GM18867 (cell line): ENCODE measurements around the gene TSEN15.
"Not testable (repeated sequence)": the region's sequence is repeated elsewhere in the genome, so short reads cannot be mapped to it uniquely, and the experiment has no call there.

Experiments used
- ATAC-seq: cut with Tn5 transposase; IDR thresholded peaks from one replicate; pipeline ENCODE4 v1.9.1; 2021; ENCODE audit warnings: mild to moderate bottlenecking, moderate library complexity; ENCODE audit not compliant: unreplicated experiment

Gene TSEN15

GRCh38 chr1:184031092-184031408 lies 20.5 kb upstream of the TSEN15 start:
- ATAC-seq: no peak

DNA sequence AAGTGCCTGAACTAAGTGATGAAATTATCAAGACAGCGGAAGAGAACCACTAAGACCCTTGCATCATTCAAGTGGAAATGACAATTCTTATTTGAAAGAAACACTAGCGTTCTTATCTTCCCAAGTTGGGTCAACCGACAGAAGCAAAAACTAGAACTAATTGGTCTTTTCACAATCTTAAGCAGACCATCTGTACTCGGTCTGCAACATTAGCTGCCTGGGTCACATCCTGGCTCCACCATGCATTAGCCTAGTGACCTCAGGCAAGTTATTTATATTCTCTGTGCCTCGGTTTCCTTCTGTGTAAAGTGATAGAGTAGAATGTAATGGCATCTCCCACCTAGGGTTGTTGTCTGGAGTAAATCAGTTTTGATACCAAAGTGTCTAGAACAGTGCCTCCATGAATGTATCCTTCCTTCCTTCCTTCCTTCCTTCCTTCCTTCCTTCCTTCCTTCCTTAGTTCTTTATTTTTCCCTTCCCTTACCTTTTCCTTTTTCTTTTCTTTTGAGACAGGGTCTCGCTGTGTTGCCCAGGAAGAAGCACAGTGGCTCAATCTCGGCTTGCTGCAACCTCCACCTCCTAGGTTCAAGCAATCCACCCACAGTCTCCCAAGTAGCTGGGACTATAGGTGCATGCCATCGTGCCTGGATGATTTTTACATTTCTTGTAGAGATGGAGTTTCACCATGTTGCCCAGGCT lies 20.0 kb upstream of the TSEN15 start:
- no peak for ATAC-seq

- no peak for ATAC-seq
Measured at GRCh38 chr1:184032306-184032929, 19.1 kb upstream of the TSEN15 start.

DNA sequence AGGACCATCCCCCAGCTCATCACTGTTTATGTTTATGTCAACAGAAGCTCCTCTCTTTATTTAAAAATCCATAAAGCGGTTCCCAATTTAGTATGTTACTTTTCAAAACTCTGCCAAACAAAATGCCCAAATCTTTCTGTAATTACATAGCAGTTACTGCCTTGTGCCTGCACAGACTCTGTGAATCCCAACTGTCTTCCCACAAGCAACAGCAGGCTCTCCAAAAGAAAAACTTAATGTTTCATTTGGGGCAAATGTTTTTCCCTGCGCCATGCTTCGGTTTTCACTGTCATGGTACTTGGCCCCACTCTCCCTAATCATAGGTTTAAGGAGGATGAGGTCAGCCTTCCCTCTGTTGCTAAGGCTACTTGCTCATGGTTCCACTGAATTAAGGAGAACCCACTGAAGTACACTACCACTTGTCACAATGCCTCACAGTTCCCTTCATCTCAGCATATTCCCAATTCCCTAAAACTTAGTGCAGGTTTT lies 18.6 kb upstream of the TSEN15 start:
- no peak for ATAC-seq

DNA sequence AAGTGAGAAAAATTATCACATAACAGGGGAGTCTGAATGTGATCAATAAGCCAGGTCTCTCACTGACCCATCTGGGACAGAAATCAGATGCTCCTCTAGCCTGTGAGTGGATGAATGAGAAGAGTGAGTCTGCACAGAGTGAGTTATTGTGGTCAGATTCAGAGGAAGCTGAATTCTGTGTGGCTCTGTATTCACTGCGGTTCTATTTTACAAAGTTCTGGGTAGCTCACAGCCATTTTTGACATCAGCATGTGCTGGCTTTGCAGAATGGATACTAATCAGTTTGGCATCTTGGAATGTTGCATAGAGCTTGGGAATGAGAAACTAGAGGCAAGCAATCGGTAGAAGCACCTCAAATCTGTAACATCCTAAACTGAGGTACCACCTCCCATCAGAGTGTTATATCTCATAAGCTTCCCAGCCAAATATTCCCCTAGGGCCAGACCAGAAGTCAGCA lies 17.8 kb upstream of the TSEN15 start:
- ATAC-seq: no peak

- ATAC-seq: no peak
Measured at GRCh38 chr1:184034761-184035379, 16.7 kb upstream of the TSEN15 start.

- no peak for ATAC-seq
Measured at GRCh38 chr1:184035719-184036516, 15.6 kb upstream of the TSEN15 start.

DNA sequence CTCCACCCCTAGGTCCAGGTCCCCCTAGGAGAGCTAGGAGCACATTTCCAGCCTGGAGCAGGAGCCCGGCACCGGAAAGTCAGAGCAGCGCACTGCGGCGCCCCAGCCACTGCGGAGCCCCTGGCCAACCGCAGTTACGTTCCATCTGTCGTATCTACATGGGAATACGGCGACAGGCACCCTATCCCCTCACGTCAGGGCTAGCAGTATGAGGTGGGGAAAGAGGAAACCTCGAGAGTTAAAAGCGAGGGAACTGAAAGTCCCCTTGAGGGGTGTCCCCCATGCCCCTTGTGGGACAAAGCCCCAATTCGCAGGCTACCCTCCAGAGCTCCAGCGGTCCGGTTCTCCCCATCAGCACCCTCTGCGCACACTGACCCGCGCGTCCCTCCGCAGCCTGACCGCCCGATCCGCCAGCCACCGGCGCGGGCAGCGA lies 15.0 kb upstream of the TSEN15 start:
- no peak for ATAC-seq

DNA sequence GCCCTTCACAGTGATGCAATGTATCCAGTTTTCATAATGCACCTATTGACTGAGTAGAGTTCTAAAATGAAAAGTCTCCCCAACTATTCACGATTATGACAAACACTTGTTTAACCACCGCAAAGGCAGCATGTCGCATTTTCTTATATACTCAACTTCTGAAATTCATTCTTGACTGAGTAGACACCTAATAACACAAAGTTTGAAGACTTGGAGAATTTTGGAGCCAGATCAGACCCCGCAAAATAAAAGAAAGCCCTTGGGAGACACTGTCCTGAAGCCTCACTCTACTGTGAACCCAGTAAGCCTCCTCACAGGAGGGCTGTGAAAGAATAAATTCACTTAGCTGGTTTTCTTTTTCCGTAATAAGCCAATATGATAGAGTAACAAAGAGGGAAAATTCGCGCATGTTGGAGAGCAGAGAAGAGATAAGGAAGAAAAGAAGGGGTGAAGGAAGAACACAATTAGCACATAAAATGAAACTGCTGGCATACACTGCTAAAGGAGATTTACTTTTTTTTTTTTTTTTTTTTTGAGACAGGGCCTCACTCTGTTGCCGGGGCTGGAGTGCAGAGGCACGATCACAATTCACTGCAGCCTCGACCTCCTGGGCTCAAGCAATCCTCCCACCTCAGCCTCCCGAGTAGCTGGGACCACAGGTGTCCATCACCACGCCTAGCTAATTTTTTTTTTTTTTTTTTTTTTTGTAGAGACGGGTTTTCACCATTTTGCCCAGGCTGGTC lies 13.5 kb upstream of the TSEN15 start:
- ATAC-seq: no peak

DNA sequence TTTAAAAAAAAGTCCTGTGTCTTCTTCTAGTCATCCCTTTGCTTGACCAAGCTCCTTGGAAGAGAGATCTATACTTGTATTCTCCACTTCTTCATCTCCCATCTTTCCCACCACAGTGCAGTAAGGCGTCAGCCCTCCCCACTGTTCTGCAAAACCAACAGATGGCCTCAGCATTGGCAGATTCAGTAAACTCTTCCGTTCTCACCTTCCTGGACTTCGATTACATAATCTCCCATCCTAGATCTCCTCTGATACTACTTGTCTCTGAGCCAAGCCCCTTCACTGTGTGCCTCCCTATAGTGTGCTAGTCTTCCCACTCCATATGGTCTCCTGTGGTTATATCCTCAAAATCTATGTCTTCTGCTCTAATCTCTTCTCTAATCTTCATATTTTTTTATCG lies 12.4 kb upstream of the TSEN15 start:
- ATAC-seq: no peak

DNA sequence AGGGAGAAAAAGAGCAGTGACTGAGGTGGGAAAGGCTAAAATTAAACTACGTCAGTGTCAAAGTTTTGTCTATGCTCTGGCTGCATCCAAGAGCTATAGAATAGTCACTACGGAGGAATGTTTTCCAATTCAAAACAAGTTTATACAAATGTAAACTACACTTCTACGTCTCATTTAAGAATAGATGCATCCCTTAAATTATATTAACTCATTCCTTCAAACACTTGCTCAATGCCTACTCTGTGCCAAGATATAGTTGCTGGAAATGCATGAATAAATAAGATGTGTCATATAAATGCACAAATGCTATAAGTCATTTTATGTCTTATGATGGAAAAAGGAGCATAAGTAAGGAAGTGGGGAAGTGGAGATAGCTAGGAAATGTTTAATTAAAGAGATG lies 9.8 kb upstream of the TSEN15 start:
- ATAC-seq: no peak

- not testable (repeated sequence) for ATAC-seq
Measured at GRCh38 chr1:184043315-184043714, 8.2 kb upstream of the TSEN15 start.

DNA sequence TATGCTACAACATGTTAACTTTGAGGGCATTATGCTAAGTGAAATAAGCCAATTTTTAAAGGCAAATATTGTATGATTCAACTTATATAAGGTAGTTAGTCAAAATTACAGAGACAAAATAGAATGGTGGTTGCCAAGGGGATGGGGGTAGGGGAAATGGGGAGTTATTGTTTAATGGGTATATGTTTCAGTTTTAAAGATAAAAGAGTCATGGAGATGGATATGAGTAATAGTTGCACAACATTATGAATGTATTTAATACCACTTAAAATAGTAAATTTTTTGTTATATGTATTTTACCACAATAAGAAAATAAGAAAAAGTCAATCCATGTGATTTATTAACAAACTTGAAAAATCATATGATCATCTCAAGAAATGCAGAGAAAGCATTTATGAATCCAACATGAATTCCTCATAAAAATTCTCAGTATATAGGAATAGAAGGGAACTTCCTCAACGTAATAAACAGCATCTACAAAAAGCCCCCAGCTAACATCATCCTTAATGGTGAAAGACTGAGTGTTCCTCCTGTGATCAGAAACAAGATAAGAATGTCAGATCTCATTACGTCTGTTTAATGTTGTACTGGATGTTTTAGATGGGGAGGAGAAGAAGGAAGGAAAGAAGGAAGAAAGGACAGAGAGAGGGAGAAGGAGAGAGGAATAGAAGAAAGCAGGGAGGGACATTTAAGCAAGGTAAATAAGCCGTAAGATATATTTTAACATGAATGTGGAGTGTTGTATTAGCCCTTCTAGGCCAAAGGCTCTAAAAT lies 6.7 kb upstream of the TSEN15 start:
- no peak for ATAC-seq

DNA sequence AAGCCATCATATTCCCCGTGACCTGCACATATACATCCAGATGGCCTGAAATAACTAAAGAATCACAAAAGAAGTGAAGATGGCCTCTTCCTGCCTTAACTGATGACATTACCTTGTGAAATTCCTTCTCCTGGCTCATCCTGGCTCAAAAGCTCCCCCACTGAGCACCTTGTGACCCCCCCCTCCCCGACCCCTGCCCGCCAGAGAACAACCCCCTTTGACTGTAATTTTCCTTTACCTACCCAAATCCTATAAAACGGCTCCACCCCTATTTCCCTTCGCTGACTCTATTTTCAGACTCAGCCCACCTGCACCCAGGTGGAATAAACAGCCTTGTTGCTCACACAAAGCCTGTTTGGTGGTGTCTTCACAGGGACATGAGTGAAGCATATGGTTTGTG lies 4.0 kb upstream of the TSEN15 start:
- not testable (repeated sequence) for ATAC-seq

DNA sequence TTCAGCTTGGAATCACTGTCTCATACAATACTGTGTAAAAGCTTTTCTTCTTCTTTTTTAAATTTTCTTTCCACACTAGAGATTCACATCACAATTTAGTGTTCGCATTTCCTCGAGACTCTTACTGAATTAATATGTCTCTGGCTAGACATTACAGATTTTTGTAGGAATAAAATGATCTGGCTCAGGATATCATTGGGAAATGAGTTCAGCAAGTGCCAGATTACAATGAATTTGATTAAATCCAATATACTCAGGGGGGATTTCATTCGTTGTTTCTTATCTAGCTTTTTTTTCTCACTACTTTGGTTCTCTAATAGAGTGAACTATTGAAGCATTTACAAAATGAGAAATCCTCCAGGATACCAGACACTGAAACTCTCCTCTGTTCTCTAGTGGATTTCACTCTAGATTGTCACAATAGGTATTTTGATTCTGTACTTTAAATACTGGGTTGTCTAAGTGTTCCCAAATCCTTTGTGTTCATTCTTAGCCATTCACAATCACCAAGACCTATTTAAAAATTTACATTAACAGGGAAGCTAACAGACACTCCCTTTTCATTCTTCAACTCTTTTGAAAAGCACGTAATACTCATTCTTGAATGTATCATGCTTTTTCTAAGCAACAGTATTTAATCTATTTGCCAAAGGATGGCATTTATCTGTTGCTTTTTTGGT lies 2.8 kb upstream of the TSEN15 start:
- no peak for ATAC-seq

DNA sequence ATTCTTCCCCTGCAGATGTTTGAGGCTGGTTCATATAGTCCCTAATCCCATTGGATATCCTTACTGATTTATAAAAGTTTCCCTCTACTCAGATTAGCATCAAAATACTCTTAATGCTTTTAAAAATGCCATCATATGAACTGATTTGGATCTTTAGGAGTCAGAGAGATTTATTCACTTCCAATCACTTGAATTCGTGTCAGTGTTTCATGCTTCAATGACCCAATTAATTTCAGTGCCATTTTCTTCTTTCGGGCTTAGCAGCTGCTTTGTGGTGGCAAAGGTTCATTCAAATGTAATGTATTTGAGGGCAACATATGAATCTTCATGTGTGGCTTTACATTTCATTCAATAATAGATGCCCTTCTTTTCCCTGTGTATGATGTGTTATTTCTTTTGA lies 2.2 kb upstream of the TSEN15 start:
- no peak for ATAC-seq

DNA sequence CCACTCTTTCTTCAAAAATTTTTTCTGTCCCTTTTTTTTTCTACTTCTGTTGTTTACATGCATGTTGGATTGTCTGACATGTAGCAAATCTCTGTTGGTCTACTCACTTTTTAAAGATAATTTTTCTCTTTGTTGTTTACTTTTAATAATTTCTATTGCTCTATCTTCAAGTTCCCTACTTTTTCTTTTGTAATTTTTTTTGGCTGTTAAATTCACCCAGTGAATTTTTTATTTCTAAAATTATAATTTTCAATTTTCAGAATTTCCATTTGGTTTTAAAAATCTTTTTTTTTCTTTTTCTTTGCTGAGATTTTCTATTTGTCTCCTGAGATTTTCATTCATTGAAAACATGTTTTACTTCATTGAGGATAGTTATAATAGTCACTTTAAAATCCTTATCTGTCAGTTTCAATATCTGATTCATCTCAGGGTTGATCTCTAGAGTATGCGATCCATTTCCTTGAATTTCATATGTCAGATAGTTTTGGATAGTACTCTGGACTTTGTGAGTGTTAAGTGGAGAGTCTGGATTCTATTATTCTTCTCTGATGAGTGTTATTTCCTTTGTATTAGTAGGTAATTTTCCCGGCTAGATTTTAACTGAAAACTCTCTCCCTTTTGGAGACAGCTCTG lies 1.6 kb upstream of the TSEN15 start:
- ATAC-seq: no peak

GRCh38 chr1:184050636-184051035 lies 894 bp upstream of the TSEN15 start:
- ATAC-seq: no peak

GRCh38 chr1:184051138-184051484 lies 419 bp upstream of the TSEN15 start:
- no peak for ATAC-seq
